Mononuclear cell (primary cell): ENCODE measurements around the gene IFNLR1. TPM values are rescaled to one million over a fixed set of nuclear protein-coding genes. Genes with fewer than 3 reads are reported as not detected.

Experiments
- H3K27me3 ChIP-seq: 2 replicates; pipeline ENCODE4 v1.6.0; 2011; ENCODE audit warnings: low read length, control low read depth; ENCODE audit not compliant: insufficient read depth
- H3K4me1 ChIP-seq: 2 replicates; pipeline ENCODE4 v1.5.1; 2011; ENCODE audit warnings: mild to moderate bottlenecking, low read length, control low read depth; ENCODE audit not compliant: insufficient read depth
- H3K4me3 ChIP-seq: 2 replicates; pipeline ENCODE4 v1.5.1; 2011; ENCODE audit warnings: mild to moderate bottlenecking, low read length, moderate library complexity
- H3K9me3 ChIP-seq: 2 replicates; pipeline ENCODE4 v1.5.1; 2011; ENCODE audit warnings: low read depth, mild to moderate bottlenecking, control low read depth, low read length
- total RNA-seq: library from RNA; depleted of rRNA; stranded (reverse); fragments of >200 nt; gene quantifications from one replicate; pipeline ENCODE4 v1.2.3, GENCODE V29; 2012

The IFNLR1 gene
- total RNA-seq, 1 donor, result 1.6 TPM

DNA sequence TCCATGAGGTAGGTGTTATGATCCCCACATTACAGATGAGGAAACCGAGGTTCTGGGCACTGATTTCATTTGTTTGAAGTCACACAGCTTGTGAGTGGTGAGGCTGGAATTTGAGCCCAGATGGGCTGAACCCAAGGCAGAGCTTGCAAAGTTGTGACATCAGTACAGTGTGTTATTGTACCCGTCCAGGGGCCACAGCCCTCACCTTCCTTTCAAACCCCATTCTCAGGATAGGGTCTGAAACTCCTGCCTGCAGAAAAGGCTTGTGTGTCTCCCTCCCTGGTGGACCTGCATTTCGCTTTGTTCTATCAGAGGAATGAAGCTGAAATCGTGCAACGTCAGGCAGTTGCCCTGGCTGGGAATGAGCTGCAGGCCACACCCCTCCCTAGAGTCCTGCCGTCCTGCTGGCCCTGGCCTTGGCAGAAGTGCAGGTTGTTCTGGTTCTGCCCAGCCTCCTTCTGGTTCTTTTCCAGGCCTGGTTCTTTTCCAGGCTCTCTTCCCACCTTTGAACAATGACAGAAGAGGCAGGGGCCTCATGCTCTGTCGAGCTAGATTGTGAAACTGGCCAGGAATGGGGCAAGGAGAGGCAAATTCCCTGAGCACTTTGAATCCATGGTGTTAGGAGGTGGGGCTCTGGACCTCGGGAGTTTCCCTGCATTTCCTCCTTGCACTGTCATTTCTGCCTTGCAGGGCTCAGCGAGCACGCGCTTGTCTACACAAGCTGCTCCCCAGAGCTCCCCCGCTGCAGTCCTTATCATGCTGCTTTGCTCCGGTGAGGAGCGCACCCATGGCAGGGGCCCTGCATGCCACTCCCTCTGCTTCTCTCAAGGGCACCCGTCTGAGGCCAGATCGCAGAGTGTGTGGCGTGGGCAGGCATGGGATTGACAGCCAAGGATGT lies 67.0 kb downstream of the IFNLR1 start:
- no peaks in the 10 kb centered on the region for H3K9me3 ChIP-seq
- no peaks in the 10 kb centered on the region for H3K27me3 ChIP-seq

DNA sequence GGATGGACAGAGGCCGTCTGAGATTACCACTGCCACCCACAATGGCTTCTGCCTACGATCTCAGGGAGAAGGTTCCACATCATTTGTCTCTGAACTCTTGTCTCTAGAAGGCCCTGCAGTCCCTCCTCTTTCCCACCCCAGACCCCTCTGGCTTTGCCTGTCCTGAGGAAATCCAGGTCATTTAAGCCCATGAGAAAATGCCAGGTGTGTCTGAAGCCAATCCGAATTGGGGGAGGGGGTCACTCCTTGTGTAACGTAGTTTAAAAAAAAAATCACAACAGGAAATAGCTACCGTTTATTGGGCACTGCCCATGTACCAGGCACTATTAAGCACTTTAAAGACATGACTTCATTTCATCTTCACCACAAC lies 67.6 kb downstream of the IFNLR1 start:
- Histone ChIP-seq H3K4me3 (no peak overlapping the region), H3K27me3 (no peaks in the 10 kb centered on the region), H3K9me3 (no peaks in the 10 kb centered on the region), H3K4me1 (no peaks in the 10 kb centered on the region)

More for the DNA sequence above, 67.0 kb downstream of the IFNLR1 start:
- H3K4me3 ChIP-seq, result no peak overlapping the region
- no peaks in the 10 kb centered on the region for H3K4me1 ChIP-seq

DNA sequence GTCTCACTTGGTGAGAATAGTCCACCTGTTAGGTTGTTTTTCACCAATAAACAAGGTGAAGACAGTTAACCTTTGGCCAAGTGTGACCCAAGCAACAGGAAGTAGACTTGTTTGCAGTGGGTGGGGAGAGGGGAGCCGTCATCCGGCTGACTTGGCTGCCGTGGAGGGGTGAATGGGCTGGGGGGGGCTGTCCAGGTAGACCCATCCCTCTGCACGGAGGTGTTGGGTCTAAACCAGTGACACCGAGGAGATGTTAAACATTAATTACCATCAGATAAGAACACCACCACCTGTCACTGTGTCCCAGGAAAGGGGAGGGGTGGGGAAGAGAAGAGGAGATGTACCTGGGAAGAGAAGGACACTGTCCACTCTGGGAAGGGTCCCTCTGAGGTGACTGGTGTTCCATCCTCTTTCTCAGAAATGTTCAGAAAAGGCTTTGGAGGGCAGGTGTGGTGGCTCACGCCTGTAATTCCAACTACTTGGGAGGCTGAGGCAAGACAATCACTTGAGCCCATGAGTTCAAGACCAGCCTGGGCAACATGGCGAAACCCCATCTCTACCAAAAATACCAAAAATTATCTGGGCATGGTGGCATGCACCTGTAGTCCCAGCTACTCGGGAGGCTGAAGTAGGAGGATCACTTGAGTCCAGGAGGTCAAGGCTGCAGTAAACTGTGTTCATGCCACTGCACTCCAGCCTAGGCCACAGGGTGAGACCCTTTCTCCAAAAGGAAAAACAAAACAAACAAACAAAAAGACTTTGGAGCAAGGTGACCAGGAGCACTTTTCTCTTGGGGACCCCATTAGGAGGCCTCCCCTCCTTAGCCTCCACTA lies 68.5 kb downstream of the IFNLR1 start:
- Histone ChIP-seq H3K9me3 (no peaks in the 10 kb centered on the region), H3K4me1 (no peaks in the 10 kb centered on the region), H3K4me3 (no peak overlapping the region), H3K27me3 (no peaks in the 10 kb centered on the region)

DNA sequence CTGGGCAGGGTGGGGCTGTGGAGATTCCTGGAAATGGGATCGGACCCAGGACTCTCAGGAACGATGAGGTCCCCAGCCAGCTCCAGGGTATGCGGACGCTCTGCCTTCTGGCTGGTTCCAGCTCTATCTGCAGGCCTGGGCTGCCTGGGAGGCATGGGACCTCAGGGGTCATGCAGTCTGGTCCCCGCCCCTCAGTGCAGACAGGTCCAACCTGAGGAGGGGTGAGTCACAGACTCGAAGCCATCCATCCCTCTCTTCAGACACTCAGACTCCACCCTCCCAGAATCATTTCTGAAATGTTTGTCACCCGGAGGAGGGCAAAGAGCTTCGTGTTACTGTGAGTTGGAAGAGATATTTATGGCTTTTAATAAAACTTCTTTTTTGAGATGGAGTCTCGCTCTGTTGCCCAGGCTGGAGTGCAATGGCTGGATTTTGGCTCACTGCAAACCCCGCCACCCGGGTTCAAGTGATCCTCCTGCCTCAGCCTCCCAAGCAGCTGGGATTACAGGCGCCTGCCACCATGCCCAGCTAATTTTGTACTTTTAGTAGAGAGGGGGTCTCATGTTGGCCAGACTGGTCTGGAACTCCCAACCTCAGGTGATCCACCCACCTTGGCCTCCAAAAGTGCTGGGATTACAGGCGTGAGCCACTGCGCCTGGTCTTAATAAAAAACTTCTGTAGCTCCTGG lies 69.2 kb downstream of the IFNLR1 start:
- H3K27me3 ChIP-seq, result no peaks in the 10 kb centered on the region
- no peaks in the 10 kb centered on the region for H3K4me1 ChIP-seq

DNA sequence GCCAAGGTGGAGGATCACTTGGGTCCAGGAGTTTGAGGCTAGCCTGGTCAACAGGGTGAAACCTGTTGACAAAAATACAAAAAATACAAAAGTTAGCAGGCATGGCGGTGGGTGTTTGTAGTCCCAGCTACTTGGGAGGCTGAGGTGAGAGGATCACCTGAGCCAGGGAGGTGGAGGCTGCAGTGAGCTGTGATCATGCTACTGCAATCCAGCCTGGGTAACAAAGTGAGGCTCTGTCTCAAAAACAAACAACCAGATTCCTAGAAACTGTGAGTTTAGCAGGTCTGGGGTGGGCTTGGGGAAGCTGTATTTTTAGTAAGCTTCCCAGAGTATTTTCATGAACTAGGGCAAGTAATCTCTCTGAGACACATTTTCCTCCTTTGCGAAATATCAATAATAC lies 70.0 kb downstream of the IFNLR1 start:
- no peaks in the 10 kb centered on the region for H3K9me3 ChIP-seq
- no peaks in the 10 kb centered on the region for H3K27me3 ChIP-seq

More for the DNA sequence above, 69.2 kb downstream of the IFNLR1 start:
- H3K4me3 ChIP-seq, result no peak overlapping the region
- no peaks in the 10 kb centered on the region for H3K9me3 ChIP-seq

DNA sequence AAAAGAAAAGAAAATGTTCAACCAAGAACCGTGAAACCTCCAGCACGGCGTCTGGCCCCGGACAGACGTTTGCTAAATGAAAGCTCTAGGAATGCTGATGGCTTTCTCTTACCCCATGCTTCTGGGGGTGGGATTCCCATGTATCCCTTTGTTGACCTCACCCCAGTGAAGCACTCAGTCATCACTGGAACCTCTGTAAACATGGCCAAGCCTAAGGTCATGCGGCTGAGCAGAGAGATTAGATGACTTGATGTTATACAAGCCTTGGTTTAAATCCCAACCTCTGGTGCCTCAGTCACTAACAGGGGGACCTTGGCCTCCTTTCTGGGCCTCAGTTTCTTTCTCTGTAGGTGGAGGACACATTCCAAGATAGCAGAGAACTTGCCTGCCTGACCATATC lies 72.3 kb downstream of the IFNLR1 start:
- no peaks in the 10 kb centered on the region for H3K9me3 ChIP-seq
- no peaks in the 10 kb centered on the region for H3K4me1 ChIP-seq
- H3K4me3 ChIP-seq, result no peak overlapping the region
- H3K27me3 ChIP-seq, result no peaks in the 10 kb centered on the region

More for the DNA sequence above, 70.0 kb downstream of the IFNLR1 start:
- Histone ChIP-seq H3K4me3 (no peak overlapping the region), H3K4me1 (no peaks in the 10 kb centered on the region)

DNA sequence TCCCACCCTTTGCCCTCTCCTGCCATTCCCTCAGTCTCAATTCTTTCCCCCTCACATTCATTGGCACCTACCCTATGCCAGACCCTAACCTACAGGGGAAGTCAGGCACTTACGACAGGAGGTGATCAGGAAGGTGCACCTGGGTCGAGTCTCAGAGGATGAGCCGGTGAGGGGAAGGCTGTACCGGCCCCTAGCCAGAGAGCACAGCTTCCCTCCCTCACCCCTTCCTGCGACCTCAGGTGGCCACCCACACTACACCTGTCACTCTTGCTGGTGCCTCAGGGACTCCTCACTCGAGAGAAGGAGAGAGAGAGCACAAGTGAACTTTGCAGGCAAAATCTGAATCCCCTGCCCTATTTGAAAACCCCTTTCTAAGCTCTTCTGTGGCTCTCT lies 73.5 kb downstream of the IFNLR1 start:
- H3K4me1 ChIP-seq, result no peaks in the 10 kb centered on the region
- no peaks in the 10 kb centered on the region for H3K27me3 ChIP-seq
- H3K9me3 ChIP-seq, result no peaks in the 10 kb centered on the region
- no peak overlapping the region for H3K4me3 ChIP-seq

DNA sequence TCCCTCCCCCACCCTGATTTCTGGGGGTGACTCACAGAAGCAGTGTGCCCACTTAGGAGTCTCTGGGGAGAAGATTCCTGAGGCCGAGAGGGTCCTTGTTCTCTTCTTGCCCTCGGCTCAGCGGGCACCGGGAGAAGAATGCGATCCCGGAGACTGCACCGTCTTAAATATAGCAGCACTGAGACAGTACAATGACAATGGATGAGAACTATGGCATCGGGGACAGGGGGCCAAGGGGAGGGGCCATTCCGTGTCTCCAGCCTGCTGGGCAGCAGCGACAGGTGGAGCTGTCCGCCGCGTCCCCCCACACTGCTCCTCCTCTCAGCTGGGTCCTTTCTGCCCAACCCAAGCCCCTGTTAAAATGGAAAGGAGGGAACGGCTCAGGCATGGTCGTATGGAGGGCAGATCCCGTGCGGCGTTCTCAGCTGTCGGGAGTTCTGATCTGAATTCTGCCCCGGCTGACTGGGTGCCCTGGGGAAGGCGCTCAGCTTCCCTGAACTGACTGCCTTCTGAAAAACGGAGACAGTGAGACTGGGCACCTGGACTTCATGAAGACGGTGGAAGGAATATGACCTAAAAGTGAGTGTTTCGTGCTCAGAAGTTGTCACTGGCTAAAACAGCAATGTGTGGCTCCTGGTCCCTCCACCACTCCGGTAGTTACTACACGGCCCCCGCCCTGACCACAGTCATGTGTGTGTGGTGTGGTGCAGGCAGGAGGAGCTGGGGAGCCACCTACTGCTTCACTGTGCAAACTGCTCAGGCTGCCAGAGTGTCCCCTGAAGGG lies 74.9 kb downstream of the IFNLR1 start, which contains the start of gene MYOM3:
MYOM3 (minus strand) TSS at position 140 of the 784 bp plus-strand sequence. CDS start 3,499 bp downstream, outside the sequence.
- Histone ChIP-seq H3K9me3 (no peaks in the 10 kb centered on the region), H3K4me1 (no peaks in the 10 kb centered on the region), H3K27me3 (no peaks in the 10 kb centered on the region), H3K4me3 (no peak within 1 kb of the TSS)

DNA sequence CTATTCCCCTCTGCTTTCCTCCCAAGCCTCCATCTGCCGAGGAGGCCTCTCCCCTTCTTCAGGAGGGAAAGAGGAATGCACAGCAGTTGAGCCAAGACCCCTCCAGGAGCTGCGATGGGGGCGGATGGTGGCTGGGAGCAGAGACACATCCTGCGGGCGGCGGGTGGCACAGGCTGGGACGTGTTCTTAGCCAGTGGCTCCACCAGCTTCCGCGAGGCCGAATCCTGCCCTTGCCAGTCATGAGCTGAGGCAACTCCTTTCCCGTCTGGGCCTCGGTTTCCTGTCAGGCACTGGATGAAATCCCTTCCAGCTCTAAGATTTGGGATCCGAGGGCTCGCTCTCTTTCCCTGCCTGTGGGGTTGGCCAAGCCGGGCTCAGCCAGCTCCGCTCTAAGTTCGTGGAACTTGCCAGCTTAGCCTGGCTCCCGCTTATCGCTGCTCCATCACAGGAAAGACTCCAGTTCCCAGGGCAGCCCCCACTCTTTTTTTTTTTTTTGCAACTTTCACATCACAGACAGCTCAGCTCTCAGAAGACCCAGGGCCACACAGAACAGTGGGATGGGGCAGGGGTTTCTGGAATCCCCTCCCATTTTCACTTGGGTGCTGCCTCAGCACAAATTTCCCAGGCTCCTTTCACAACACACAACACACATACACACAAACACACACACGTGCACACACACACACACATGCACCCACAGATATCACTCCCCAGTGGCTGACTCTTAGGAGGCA lies 75.7 kb downstream of the IFNLR1 start:
- Histone ChIP-seq H3K9me3 (no peaks in the 10 kb centered on the region), H3K4me3 (no peak overlapping the region), H3K27me3 (no peaks in the 10 kb centered on the region), H3K4me1 (no peaks in the 10 kb centered on the region)

DNA sequence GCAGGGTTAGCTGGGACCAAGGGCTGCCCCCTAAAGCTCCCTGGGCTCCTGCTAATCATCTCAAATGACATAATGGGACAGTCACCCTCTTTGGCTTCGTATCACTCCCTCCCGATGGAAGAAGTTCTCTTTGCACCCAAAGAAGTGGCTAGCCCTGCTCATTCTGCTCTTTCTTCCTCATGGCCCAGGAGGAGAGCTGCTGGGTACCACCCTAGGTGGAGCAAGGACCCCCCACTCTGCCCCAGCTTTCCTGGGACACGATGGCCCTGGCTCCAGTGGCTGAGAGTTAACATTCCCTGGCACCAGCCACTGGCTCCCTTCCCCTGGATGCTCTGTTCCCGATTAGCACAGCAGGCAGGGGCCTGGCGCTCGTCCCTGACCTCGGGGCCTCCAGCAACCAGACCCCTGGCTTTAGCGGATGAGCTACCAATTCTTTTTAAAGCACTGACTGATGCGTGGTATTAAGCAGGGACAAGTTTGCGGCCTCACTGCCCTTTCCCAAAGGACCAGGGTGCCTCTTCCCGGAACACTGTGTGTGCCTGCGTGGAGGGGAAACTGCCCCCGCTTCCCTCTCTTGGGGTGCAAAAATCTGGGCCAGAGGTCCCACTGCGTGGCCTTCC lies 76.3 kb downstream of the IFNLR1 start:
- Histone ChIP-seq H3K4me1 (no peaks in the 10 kb centered on the region), H3K4me3 (no peak overlapping the region), H3K9me3 (no peaks in the 10 kb centered on the region), H3K27me3 (no peaks in the 10 kb centered on the region)

DNA sequence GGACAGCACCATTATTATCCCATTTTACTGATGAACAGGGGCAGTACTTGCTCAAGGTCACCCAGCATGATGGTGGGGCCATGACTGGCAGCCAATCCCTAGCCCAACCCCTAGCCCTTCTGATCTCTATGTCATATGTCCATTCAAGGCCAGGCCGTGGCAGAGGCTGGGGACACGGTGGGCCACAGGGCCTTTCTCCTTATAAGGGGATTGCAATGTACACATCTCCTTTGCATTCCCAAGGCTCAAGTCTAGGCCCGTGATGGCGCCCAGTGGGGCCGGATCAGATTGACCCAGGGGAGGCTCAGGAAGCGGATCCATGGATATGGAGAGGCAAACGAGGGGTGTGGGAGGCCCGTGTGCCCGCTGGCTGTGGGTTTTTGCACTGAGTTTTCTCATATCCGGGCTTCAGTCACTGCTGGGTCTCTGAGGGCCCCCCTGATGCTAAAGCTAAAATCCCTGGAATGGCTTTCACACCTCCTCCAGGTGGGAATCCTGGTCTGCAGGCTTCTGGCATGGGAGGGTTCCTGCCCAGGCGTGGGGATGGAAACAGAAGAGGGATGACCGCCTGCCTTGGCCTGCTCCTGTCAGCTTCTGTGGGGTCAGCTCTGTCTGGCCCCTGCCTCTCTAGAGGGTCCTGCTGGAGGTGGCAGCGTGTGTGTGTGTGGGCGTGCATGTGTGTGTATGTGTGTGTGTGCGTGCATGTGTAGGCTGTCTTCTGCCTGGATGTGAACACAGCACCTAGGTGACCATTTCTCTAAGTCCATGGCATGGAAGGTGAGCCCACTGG lies 77.2 kb downstream of the IFNLR1 start:
- Histone ChIP-seq H3K27me3 (no peaks in the 10 kb centered on the region), H3K9me3 (no peaks in the 10 kb centered on the region), H3K4me1 (no peaks in the 10 kb centered on the region), H3K4me3 (no peak overlapping the region)

DNA sequence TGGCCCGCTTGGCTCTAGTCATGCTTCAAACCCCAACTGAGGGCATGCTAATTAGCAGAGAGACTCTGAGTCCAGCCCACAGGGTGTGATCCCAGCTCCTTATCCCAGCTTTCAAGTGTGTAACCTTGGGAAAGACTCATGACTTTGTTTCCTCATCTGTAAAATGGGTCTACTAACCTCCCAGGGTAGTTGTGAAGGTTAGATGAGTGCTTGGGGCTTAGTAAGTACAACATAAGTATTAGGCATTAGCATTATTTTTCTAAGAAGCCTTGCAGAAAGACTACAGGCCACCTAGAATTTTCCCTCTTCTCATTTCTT lies 78.0 kb downstream of the IFNLR1 start:
- H3K9me3 ChIP-seq, result no peaks in the 10 kb centered on the region
- H3K4me1 ChIP-seq, result no peaks in the 10 kb centered on the region
- H3K27me3 ChIP-seq, result no peaks in the 10 kb centered on the region
- H3K4me3 ChIP-seq, result no peak overlapping the region
